ENCODE measurements around the gene SLC46A2. TPM values are rescaled to one million over a fixed set of nuclear protein-coding genes. Genes with fewer than 3 reads are reported as not detected.

SLC46A2 gene
- total and polyA plus RNA-seq, 11 donors, result 0.08 to 0.45 (median 0.18) TPM; not detected in 7

DNA sequence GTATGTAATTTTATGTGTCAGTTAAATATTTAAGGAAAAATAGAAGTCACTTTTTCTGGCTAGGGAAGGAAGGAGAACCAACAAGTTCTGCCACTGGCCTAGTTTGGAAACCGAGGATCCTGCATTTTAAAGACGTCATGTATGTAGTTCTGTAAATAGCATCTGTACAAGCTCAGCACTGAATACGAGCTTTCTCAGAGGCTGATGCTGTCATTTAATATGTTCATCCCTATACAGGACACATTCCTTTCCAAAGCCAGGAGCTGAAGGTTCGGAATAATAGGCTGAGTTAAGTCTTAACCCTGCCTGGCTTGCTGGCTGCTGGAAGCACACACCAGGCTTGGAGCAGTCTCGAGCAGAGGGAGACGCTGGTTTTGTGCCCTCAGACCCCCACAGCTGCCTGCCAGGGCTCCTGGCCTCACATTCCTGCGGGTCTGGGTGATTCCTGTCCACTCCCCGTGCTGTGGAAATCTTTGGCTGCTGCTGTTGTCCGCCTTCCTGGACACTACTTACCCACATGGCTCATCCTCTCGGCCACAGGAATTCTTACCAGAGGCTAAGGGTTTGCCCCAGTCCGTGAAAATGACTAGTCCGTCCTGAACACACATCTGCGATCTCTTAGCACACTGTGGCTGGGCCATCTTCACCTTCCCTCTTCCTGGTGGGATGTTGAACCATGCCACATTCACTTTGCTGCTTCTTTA lies 36.6 kb downstream of the SLC46A2 start:
- Histone ChIP-seq H3K9me3 (no peaks in the 10 kb centered on the region), H3K4me3 (no peak overlapping the region), H3K36me3 (peaks cover 0 to 26% (median 12%) of the 10 kb centered on the region in 9 donors), H3K4me1 (peaks cover 0 to 36% (median 0%) of the 10 kb centered on the region in 12 donors), H3K27ac (no peak overlapping the region), H3K27me3 (no peaks in the 10 kb centered on the region)
- no peak for ATAC-seq
- TF ChIP-seq, protein P1, sequence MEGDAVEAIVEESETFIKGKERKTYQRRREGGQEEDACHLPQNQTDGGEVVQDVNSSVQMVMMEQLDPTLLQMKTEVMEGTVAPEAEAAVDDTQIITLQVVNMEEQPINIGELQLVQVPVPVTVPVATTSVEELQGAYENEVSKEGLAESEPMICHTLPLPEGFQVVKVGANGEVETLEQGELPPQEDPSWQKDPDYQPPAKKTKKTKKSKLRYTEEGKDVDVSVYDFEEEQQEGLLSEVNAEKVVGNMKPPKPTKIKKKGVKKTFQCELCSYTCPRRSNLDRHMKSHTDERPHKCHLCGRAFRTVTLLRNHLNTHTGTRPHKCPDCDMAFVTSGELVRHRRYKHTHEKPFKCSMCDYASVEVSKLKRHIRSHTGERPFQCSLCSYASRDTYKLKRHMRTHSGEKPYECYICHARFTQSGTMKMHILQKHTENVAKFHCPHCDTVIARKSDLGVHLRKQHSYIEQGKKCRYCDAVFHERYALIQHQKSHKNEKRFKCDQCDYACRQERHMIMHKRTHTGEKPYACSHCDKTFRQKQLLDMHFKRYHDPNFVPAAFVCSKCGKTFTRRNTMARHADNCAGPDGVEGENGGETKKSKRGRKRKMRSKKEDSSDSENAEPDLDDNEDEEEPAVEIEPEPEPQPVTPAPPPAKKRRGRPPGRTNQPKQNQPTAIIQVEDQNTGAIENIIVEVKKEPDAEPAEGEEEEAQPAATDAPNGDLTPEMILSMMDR (IDR thresholded peaks at IDR 0.05), result no peak
- no peak for TF ChIP-seq POLR2A (IDR thresholded peaks at IDR 0.05)
- intact Hi-C loops (cut with DNase I), result no loop called here
- WGBS, 4 donors, result 83 to 87% (median 84%) methylated on average over 13 of the region's 13 CpGs
- DNase-seq, result no peak

DNA sequence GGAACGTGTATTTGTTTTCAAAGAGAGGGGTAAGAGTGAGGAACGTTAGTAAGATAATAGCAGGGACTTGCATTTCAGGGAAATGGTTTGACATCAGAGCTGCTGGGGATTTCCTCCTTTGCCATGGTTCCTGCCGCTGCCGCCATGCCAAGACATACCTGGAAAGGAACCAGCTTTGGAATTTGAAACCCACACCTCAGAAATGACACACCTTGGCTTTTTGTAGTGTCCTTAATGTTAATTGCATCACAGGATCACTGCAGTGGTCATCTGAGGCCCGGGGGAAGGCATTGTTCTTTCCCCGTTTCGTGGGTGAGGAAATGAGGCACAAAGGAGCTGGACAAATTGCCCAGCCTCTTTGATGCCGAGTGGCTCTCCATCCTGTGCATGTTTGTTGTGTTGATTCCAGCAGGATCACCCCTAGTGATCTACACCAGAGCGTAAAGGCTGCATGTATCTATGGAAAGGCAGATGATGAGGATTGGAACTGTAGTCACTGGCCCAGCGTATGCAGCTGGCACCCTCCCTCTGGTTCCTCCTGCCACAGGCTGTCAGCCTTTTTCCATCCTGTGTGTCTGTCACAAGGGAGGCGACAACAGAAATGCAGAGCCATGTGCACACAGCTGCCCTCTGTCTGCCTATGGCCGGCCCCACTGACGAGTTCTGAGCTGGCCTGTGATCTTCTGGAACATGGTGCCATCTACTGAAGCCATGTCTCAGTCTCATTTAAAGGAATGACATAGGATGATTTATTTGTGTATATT lies 37.8 kb downstream of the SLC46A2 start:
- 63 to 74% (median 71%) methylated on average over 12 to 13 of the region's 13 CpGs for WGBS, 4 donors
- peaks cover 0 to 26% (median 12%) of the 10 kb centered on the region in 9 donors for H3K36me3 ChIP-seq

DNA sequence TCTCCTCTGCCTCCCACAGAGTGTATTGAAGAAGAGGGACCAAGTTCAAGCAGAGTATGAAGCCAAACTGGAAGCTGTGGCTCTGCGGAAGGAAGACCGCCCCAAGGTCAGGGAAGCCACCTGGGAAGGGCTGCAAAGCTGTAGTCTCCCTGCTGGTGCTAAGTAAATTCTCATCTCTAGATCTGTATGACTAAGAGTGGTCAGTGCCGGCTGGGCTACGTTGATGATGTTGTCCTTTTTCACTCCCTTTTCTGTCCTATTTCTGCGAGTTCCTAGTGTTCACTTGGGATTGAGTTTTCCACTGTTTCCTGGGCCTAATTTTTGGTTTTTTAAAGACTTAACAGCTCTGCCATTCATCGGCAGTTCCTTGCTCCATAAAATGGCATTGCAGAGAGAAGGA lies 39.8 kb downstream of the SLC46A2 start:
- H3K4me1 ChIP-seq, result peaks cover 0 to 42% (median 0%) of the 10 kb centered on the region in 12 donors
- intact Hi-C loops (cut with DNase I), result no loop called here
- no peaks in the 10 kb centered on the region for H3K27me3 ChIP-seq
- ATAC-seq (no peak), DNase-seq (no peak)
- peaks cover 0 to 26% (median 12%) of the 10 kb centered on the region in 9 donors for H3K36me3 ChIP-seq
- H3K9me3 ChIP-seq, result no peaks in the 10 kb centered on the region
- WGBS, 4 donors, result 95 to 97% (median 96%) methylated on average over 6 of the region's 6 CpGs
- H3K27ac ChIP-seq, result no peak overlapping the region
- no peak for TF ChIP-seq POLR2A (IDR thresholded peaks at IDR 0.05)
- TF ChIP-seq, protein P1 (IDR thresholded peaks at IDR 0.05), result no peak
- no peak overlapping the region for H3K4me3 ChIP-seq

More for the DNA sequence above, 37.8 kb downstream of the SLC46A2 start:
- Histone ChIP-seq H3K4me3 (no peak overlapping the region), H3K4me1 (peaks cover 0 to 38% (median 0%) of the 10 kb centered on the region in 12 donors), H3K9me3 (no peaks in the 10 kb centered on the region), H3K27ac (no peak overlapping the region), H3K27me3 (no peaks in the 10 kb centered on the region)
- ATAC-seq (peak in 2 of 4 donors; percentile 18 to 23), DNase-seq (no peak)
- TF ChIP-seq POLR2A (IDR thresholded peaks at IDR 0.05), result no peak
- TF ChIP-seq, protein P1 (IDR thresholded peaks at IDR 0.05), result no peak
- intact Hi-C loops (cut with DNase I), result no loop called here

DNA sequence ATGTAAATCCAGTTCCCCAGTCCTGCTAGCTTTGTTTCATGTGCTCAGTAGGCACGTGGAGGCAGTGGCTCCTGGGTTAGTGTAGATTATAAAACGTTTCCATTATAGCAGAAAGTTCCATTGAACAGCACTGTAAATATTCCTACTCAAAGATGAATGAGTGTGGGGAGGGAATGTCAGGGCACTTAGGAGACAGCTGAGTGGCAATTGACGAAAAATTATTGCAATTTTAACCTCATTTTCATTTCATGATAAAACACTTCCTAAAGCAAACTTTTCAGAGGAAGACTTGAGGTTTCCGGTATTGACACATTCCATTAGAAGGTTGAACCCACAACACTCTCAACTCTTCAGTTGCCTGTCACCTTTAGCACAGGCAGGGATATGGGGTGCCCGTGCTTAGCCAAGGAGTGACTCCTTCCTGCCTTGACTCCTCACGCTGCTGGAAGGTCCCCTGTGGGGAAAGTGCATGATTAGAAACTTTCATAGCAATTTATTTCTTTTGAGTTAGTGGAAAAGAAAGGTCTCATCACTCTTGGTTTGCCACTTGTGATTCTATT lies 41.2 kb downstream of the SLC46A2 start:
- ATAC-seq, result no peak
- H3K4me1 ChIP-seq, result peaks cover 0 to 41% (median 3%) of the 10 kb centered on the region in 12 donors
- H3K4me3 ChIP-seq, result no peak overlapping the region
- no peaks in the 10 kb centered on the region for H3K9me3 ChIP-seq
- WGBS, 4 donors, result 80 to 84% (median 81%) methylated on average over 6 of the region's 6 CpGs
- H3K36me3 ChIP-seq, result peaks cover 0 to 26% (median 12%) of the 10 kb centered on the region in 9 donors
- H3K27ac ChIP-seq, result no peak overlapping the region
- TF ChIP-seq, protein P1 (IDR thresholded peaks at IDR 0.05), result no peak
- TF ChIP-seq POLR2A (IDR thresholded peaks at IDR 0.05), result no peak
- no peaks in the 10 kb centered on the region for H3K27me3 ChIP-seq
- DNase-seq, result no peak
- intact Hi-C loops (cut with DNase I), result loop anchor here in 4 of 10 donors (5.0 kb wide), 2 partner anchors 48 to 53 kb away; no protein-coding TSS in a partner anchor

Data from heart left ventricle (tissue), 16 donors.